WTC11 (cell line): Measurements from ENCODE around the gene NCAPD2. TPM values are rescaled to one million over a fixed set of nuclear protein-coding genes. Genes with fewer than 3 reads are reported as not detected.
A peak's percentile ranks its signal among the peaks of the same experiment; 100 is the strongest.

Experiments
- ATAC-seq: fragments of 200-7000 bp; cut with Tn5 transposase; 2 replicates; pipeline ENCODE4 v1.10.0; 2021; ENCODE audit warnings: mild to moderate bottlenecking, moderate library complexity
- CTCF ChIA-PET: fragments of 300-600 bp; sonication (Branson Sonifier 250); formaldehyde crosslinking; loops from one replicate; lab custom pipeline; 2021; ENCODE audit warnings: antibody characterized with exemption; lab: Charles Lee
- POLR2A ChIA-PET: fragments of 350-600 bp; sonication (Branson Sonifier 250); formaldehyde crosslinking; loops from one replicate; lab custom pipeline; 2021; ENCODE audit warnings: antibody characterized with exemption; lab: Charles Lee
- DNase-seq: peaks from one replicate; pipeline ENCODE4 v3.0.0; 2021; ENCODE audit warnings: low spot score
- H3K27ac Mint-ChIP-seq: 2 replicates; pipeline ENCODE4 v1.8.0; 2021; ENCODE audit warnings: mixed read lengths
- H3K27me3 Mint-ChIP-seq: 2 replicates; pipeline ENCODE4 v1.8.0; 2021; ENCODE audit warnings: low read depth, mild to moderate bottlenecking, moderate library complexity, mixed read lengths
- H3K36me3 Mint-ChIP-seq: 2 replicates; pipeline ENCODE4 v1.8.0; 2021; ENCODE audit warnings: mixed read lengths
- H3K4me1 Mint-ChIP-seq: 2 replicates; pipeline ENCODE4 v1.8.0; 2022; ENCODE audit warnings: mixed read lengths
- H3K4me3 Mint-ChIP-seq: 2 replicates; pipeline ENCODE4 v1.8.0; 2021; ENCODE audit warnings: mild to moderate bottlenecking, moderate library complexity, mixed read lengths
- H3K9me3 Mint-ChIP-seq: 2 replicates; pipeline ENCODE4 v1.8.0; 2021; ENCODE audit warnings: mixed read lengths
- ATF1 ChIP-seq: sonication (generic); formaldehyde crosslinking; IDR thresholded peaks from 2 replicates; pipeline ENCODE4 v1.8.1; 2023; ENCODE audit warnings: mild to moderate bottlenecking, moderate library complexity, missing genetic modification reagents
- CREB1 ChIP-seq: sonication (generic); formaldehyde crosslinking; IDR thresholded peaks from 2 replicates; pipeline ENCODE4 v1.8.0; 2023; ENCODE audit warnings: mild to moderate bottlenecking, missing genetic modification reagents
- CTCF ChIP-seq: fragments of 200-600 bp; IDR thresholded peaks from 2 replicates; pipeline ENCODE4 v1.8.0; 2022; ENCODE audit warnings: antibody characterized with exemption
- E2F1 ChIP-seq: sonication (generic); formaldehyde crosslinking; IDR thresholded peaks from 2 replicates; pipeline ENCODE4 v1.8.0; 2022; ENCODE audit warnings: mild to moderate bottlenecking, missing genetic modification reagents
- EMX1 ChIP-seq: fragments of 250-450 bp; sonication (Bioruptor Pico); IDR thresholded peaks from 2 replicates; pipeline ENCODE4 v1.8.0; 2021; ENCODE audit warnings: mild to moderate bottlenecking
- ERG ChIP-seq: fragments of 250-450 bp; sonication (Bioruptor Pico); IDR thresholded peaks from 2 replicates; pipeline ENCODE4 v1.8.0; 2021; ENCODE audit warnings: mild to moderate bottlenecking
- HMGXB4 ChIP-seq: sonication (generic); formaldehyde crosslinking; IDR thresholded peaks from 2 replicates; pipeline ENCODE4 v1.8.1; 2023; ENCODE audit warnings: mild to moderate bottlenecking, moderate library complexity, missing genetic modification reagents
- IRF1 ChIP-seq: sonication (generic); formaldehyde crosslinking; IDR thresholded peaks from 2 replicates; pipeline ENCODE4 v1.8.0; 2023; ENCODE audit warnings: missing genetic modification reagents
- MXD4 ChIP-seq: fragments of 250-450 bp; sonication (Bioruptor Pico); IDR thresholded peaks from 2 replicates; pipeline ENCODE4 v1.8.0; 2021; ENCODE audit warnings: mild to moderate bottlenecking, moderate library complexity, borderline replicate concordance
- NFATC4 ChIP-seq: fragments of 250-450 bp; sonication (Bioruptor Pico); IDR thresholded peaks from 2 replicates; pipeline ENCODE4 v1.9.0; 2021; ENCODE audit warnings: mild to moderate bottlenecking
- NFYB ChIP-seq: sonication (generic); formaldehyde crosslinking; conservative IDR thresholded peaks from 2 replicates; pipeline ENCODE4 v1.8.0; 2022; ENCODE audit warnings: low read depth, missing genetic modification reagents
- NR3C1 ChIP-seq: sonication (generic); formaldehyde crosslinking; conservative IDR thresholded peaks from 2 replicates; pipeline ENCODE4 v1.8.1; 2023; ENCODE audit warnings: low read depth, mild to moderate bottlenecking, missing genetic modification reagents
- PRRX2 ChIP-seq: fragments of 250-450 bp; sonication (Bioruptor Pico); IDR thresholded peaks from 2 replicates; pipeline ENCODE4 v1.8.0; 2021; ENCODE audit warnings: mild to moderate bottlenecking
- RORB ChIP-seq: fragments of 250-450 bp; sonication (Bioruptor Pico); IDR thresholded peaks from 2 replicates; pipeline ENCODE4 v1.9.0; 2021; ENCODE audit warnings: mild to moderate bottlenecking
- SMAD4 ChIP-seq: sonication (generic); formaldehyde crosslinking; IDR thresholded peaks from 2 replicates; pipeline ENCODE4 v1.8.0; 2022; ENCODE audit warnings: mild to moderate bottlenecking, missing genetic modification reagents
- TP53 ChIP-seq: sonication (generic); formaldehyde crosslinking; IDR thresholded peaks from 2 replicates; pipeline ENCODE4 v1.8.1; 2023; ENCODE audit warnings: mild to moderate bottlenecking, missing genetic modification reagents
- ZNF121 ChIP-seq: sonication (generic); formaldehyde crosslinking; IDR thresholded peaks from 2 replicates; pipeline ENCODE4 v1.8.0; 2023; ENCODE audit warnings: missing genetic modification reagents
- ZNF138 ChIP-seq: sonication (generic); formaldehyde crosslinking; conservative IDR thresholded peaks from 2 replicates; pipeline ENCODE4 v1.8.1; 2022; ENCODE audit warnings: mild to moderate bottlenecking, moderate library complexity, missing genetic modification reagents
- ZNF219 ChIP-seq: sonication (generic); formaldehyde crosslinking; IDR thresholded peaks from 2 replicates; pipeline ENCODE4 v1.8.0; 2023; ENCODE audit warnings: missing genetic modification reagents, mild to moderate bottlenecking, borderline replicate concordance
- ZNF263 ChIP-seq: sonication (generic); formaldehyde crosslinking; IDR thresholded peaks from 2 replicates; pipeline ENCODE4 v1.8.1; 2022; ENCODE audit warnings: low read depth, mild to moderate bottlenecking, moderate library complexity, missing genetic modification reagents
- ZNF317 ChIP-seq: sonication (generic); formaldehyde crosslinking; IDR thresholded peaks from 2 replicates; pipeline ENCODE4 v1.8.1; 2023; ENCODE audit warnings: low read depth, mild to moderate bottlenecking, moderate library complexity, missing genetic modification reagents, borderline replicate concordance
- ZNF416 ChIP-seq: fragments of 250-450 bp; sonication (Bioruptor Pico); IDR thresholded peaks from 2 replicates; pipeline ENCODE4 v1.9.0; 2021; ENCODE audit warnings: mild to moderate bottlenecking, inconsistent platforms
- ZNF423 ChIP-seq: fragments of 250-450 bp; sonication (Bioruptor Pico); IDR thresholded peaks from 2 replicates; pipeline ENCODE4 v2.1.2; 2022; ENCODE audit warnings: mild to moderate bottlenecking, moderate library complexity
- ZNF425 ChIP-seq: fragments of 250-450 bp; sonication (Bioruptor Pico); conservative IDR thresholded peaks from 2 replicates; pipeline ENCODE4 v1.9.0; 2021; ENCODE audit warnings: mild to moderate bottlenecking
- ZNF532 ChIP-seq: fragments of 250-450 bp; sonication (Bioruptor Pico); IDR thresholded peaks from 2 replicates; pipeline ENCODE4 v1.9.0; 2021; ENCODE audit warnings: mild to moderate bottlenecking, borderline replicate concordance
- total RNA-seq: library from RNA; stranded (reverse); gene quantifications from 3 replicates; pipeline ENCODE4 v1.2.3, GENCODE V29; 2021

NCAPD2 gene
- total RNA-seq, 1 experiment from 2014 or later: 141 TPM

- TF ChIP-seq ZNF532 (CRISPR knock-in tag) (no peak), CREB1 (CRISPR knock-in tag) (no peak), ZNF138 (CRISPR knock-in tag) (no peak), SMAD4 (CRISPR knock-in tag) (no peak), ZNF219 (CRISPR knock-in tag) (no peak), CTCF (no peak), MXD4 (no peak), ERG (no peak), ZNF121 (no peak), NR3C1 (CRISPR knock-in tag) (no peak), ZNF263 (0 out of 2 replicates have a peak, but pooled peaks have one; percentile 45), ZNF423 (CRISPR knock-in tag) (no peak), NFATC4 (no peak), TP53 (CRISPR knock-in tag) (no peak), EMX1 (no peak), HMGXB4 (CRISPR knock-in tag) (no peak)
Observed at GRCh38 chr12:6534695-6534944, 40.7 kb downstream of the NCAPD2 start (continued).

GRCh38 chr12:6534945-6535696, 41.2 kb downstream of the NCAPD2 start:
- no peaks in the 10 kb centered on the region for H3K27me3 Mint-ChIP-seq
- peak overlapping the region; percentile 94 for H3K27ac Mint-ChIP-seq
- ChIA-PET CTCF (interaction anchor here (0.9 to 7.1 kb wide), 5 partner anchors 19 to 79 kb away, joined by 3 to 195 read pairs (median 6); partner anchors contain the start of genes IFFO1 and NOP2), POLR2A (interaction anchor here (0.6 to 1.9 kb wide), 10 partner anchors 19 to 232 kb away, joined by 3 to 23 read pairs (median 5); partner anchors contain the start of genes MRPL51, NOP2, PTMS and SCNN1A)
- ATAC-seq (no peak), DNase-seq (peak; percentile 77)
- peaks cover 48% of the 10 kb centered on the region for H3K4me1 Mint-ChIP-seq
- H3K4me3 Mint-ChIP-seq: peak overlapping the region; percentile 87
- no peaks in the 10 kb centered on the region for H3K9me3 Mint-ChIP-seq
- peaks cover 56% of the 10 kb centered on the region for H3K36me3 Mint-ChIP-seq
- TF ChIP-seq RORB (CRISPR knock-in tag): no peak
- TF ChIP-seq PRRX2 (CRISPR knock-in tag): no peak
- TF ChIP-seq ZNF317: no peak
- 0 out of 2 replicates have a peak, but pooled peaks have one; percentile 18 for TF ChIP-seq ATF1 (CRISPR knock-in tag)
- TF ChIP-seq NFYB: no peak; the same call in 1 of the 2 replicates
- TF ChIP-seq ZNF425 (CRISPR knock-in tag): no peak
- no peak; the same call in 1 of the 2 replicates for TF ChIP-seq ZNF416 (CRISPR knock-in tag)
- peak; percentile 81; the same call in 1 of the 2 replicates for TF ChIP-seq IRF1 (CRISPR knock-in tag)
- no peak; the same call in 1 of the 2 replicates for TF ChIP-seq E2F1 (CRISPR knock-in tag)
